ENCODE results near the gene COX19.

DNA sequence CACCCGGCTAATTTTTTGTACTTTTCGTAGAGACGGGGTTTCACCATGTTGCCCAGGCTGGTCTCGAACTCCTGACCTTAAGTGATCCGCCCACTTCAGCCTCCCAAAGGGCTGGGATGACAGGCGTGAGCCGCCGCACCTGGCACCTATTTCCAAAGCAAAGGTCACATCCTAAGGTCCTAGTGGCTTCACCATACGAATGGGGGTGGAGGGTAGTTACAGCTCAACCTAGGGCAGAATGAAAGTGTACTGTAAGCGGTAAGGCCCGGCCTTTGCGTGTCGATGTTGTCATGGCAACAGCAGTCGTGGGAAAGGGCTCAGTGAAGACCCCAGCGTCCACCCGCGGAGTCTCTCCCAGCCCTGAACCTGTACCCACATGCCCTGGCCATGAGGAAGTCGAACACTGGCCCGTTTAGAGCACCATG lies 1.6 kb upstream of the COX19 start:
- no peak for TF ChIP-seq EZH2 (IDR thresholded peaks at IDR 0.05; ENCODE audit: borderline replicate concordance, low read depth, low read length, severe bottlenecking)
- no peak for TF ChIP-seq CTCF (IDR thresholded peaks at IDR 0.05; ENCODE audit: borderline replicate concordance, extremely low read depth, low read length, poor library complexity, severe bottlenecking)
